ENCODE results near the gene TRAF6.

Gene TRAF6

GRCh38 chr11:36455658-36456111 is 54.4 kb downstream of the TRAF6 start:
- ChIA-PET CTCF (interaction anchor here (1.2 to 1.9 kb wide), 4 partner anchors 9 to 163 kb away, joined by 3 to 7 read pairs (median 4); no protein-coding TSS in a partner anchor), POLR2A (no interaction called here)
- H3K36me3 ChIP-seq (ENCODE audit: control insufficient read depth in 4 of 4, insufficient read depth in 4 of 4, low read length in 3 of 4), result peaks cover 0 to 77% (median 35%) of the 10 kb centered on the region in 4 experiments
- peak in 2 of 3 donors; percentile 30 to 34 for DNase-seq
- peaks cover 15 to 59% (median 55%) of the 10 kb centered on the region in 4 experiments for H3K4me1 ChIP-seq (ENCODE audit: control extremely low read depth in 1 of 4, control insufficient read depth in 4 of 4, insufficient read depth in 4 of 4, low read length in 3 of 4)
- H3K27ac ChIP-seq (ENCODE audit: insufficient read depth in 1 of 2, low read depth in 1 of 2, low read length in 2 of 2, poor library complexity in 1 of 2, severe bottlenecking in 2 of 2), result no peak overlapping the region
- no peak overlapping the region for H3K4me3 ChIP-seq (ENCODE audit: control insufficient read depth in 1 of 7, extremely low read depth in 1 of 7, insufficient read depth in 4 of 7, low read depth in 2 of 7, low read length in 6 of 7)
- H3K9me3 ChIP-seq (ENCODE audit: control extremely low read depth in 1 of 5, control insufficient read depth in 4 of 5, insufficient read depth in 2 of 5, low read depth in 1 of 5, low read length in 4 of 5), result no peaks in the 10 kb centered on the region
- WGBS (ENCODE audit: insufficient coverage), result 87% methylated on average over 11 of the region's 11 CpGs
- no peaks in the 10 kb centered on the region for H3K27me3 ChIP-seq (replicated peaks in 2 of 5; ENCODE audit: control insufficient read depth in 4 of 5, insufficient read depth in 5 of 5, low read length in 4 of 5)

GRCh38 chr11:36454941-36455631 is 55.0 kb downstream of the TRAF6 start:
- CTCF ChIA-PET, result interaction anchor here (1.2 to 1.9 kb wide), 3 partner anchors 9 to 77 kb away, joined by 3 to 7 read pairs (median 3); no protein-coding TSS in a partner anchor
- Histone ChIP-seq H3K27ac (ENCODE audit: insufficient read depth in 1 of 2, low read depth in 1 of 2, low read length in 2 of 2, poor library complexity in 1 of 2, severe bottlenecking in 2 of 2) (no peak overlapping the region), H3K4me1 (ENCODE audit: control extremely low read depth in 1 of 4, control insufficient read depth in 4 of 4, insufficient read depth in 4 of 4, low read length in 3 of 4) (peaks cover 21 to 64% (median 61%) of the 10 kb centered on the region in 4 experiments), H3K4me3 (ENCODE audit: control insufficient read depth in 1 of 7, extremely low read depth in 1 of 7, insufficient read depth in 4 of 7, low read depth in 2 of 7, low read length in 6 of 7) (no peak overlapping the region), H3K9me3 (ENCODE audit: control extremely low read depth in 1 of 5, control insufficient read depth in 4 of 5, insufficient read depth in 2 of 5, low read depth in 1 of 5, low read length in 4 of 5) (no peaks in the 10 kb centered on the region), H3K27me3 (replicated peaks in 2 of 5; ENCODE audit: control insufficient read depth in 4 of 5, insufficient read depth in 5 of 5, low read length in 4 of 5) (no peaks in the 10 kb centered on the region), H3K36me3 (ENCODE audit: control insufficient read depth in 4 of 4, insufficient read depth in 4 of 4, low read length in 3 of 4) (peaks cover 0 to 77% (median 32%) of the 10 kb centered on the region in 4 experiments)
- 95% methylated on average over 17 of the region's 17 CpGs for WGBS (ENCODE audit: insufficient coverage)
- POLR2A ChIA-PET, result no interaction called here
- no peak for DNase-seq

DNA sequence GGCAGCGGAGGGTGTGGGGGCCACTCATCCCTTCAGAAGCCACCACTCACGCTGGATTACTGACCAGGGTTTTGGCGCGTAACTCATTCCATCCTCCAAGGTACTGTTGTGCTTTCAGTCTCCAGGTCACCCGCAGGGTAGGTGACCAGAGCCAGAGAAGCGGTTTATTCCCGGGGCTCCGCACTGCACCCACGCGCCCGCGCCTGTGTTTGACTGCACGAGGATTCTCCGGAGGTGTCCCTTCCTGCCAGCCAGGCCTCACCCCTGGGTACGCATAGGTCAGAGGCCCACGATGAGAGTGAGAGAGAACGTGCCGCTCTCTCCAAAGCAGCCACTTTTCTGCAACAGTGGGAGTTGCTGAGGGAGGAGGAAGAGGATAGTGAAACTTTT is 55.5 kb downstream of the TRAF6 start:
- H3K4me3 ChIP-seq (ENCODE audit: control insufficient read depth in 1 of 7, extremely low read depth in 1 of 7, insufficient read depth in 4 of 7, low read depth in 2 of 7, low read length in 6 of 7), result no peak overlapping the region
- CTCF ChIA-PET, result interaction anchor here (3.0 to 3.3 kb wide), 2 partner anchors 23 to 77 kb away, joined by 13 to 15 read pairs; no protein-coding TSS in a partner anchor
- no peak for DNase-seq
- no peaks in the 10 kb centered on the region for H3K9me3 ChIP-seq (ENCODE audit: control extremely low read depth in 1 of 5, control insufficient read depth in 4 of 5, insufficient read depth in 2 of 5, low read depth in 1 of 5, low read length in 4 of 5)
- H3K27ac ChIP-seq (ENCODE audit: insufficient read depth in 1 of 2, low read depth in 1 of 2, low read length in 2 of 2, poor library complexity in 1 of 2, severe bottlenecking in 2 of 2), result no peak overlapping the region
- no peaks in the 10 kb centered on the region for H3K27me3 ChIP-seq (replicated peaks in 2 of 5; ENCODE audit: control insufficient read depth in 4 of 5, insufficient read depth in 5 of 5, low read length in 4 of 5)
- peaks cover 0 to 79% (median 32%) of the 10 kb centered on the region in 4 experiments for H3K36me3 ChIP-seq (ENCODE audit: control insufficient read depth in 4 of 4, insufficient read depth in 4 of 4, low read length in 3 of 4)
- POLR2A ChIA-PET, result no interaction called here
- 93% methylated on average over 17 of the region's 18 CpGs for whole genome bisulfite sequencing (ENCODE audit: insufficient coverage)
- H3K4me1 ChIP-seq (ENCODE audit: control extremely low read depth in 1 of 4, control insufficient read depth in 4 of 4, insufficient read depth in 4 of 4, low read length in 3 of 4), result peaks cover 26 to 70% (median 67%) of the 10 kb centered on the region in 4 experiments

DNA sequence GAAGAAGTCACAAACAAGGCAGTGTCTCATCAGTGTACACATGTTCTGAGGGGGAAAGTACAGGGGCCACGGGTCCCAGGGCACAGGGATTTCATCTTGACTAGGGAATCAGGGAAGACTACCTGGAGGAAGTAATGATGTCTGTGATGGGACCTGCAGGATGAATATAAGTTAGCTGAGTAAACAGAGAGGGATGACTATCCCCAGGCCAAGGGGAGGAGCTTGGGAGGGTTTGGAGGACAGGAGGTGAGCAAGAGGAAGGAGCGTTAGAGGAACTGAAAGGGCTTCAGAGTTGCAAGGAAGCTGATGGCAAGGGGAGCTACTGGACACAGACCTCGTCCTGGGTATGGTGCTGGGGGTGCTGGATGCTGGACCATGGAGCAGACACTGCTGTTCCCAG is 56.4 kb downstream of the TRAF6 start:
- Histone ChIP-seq H3K36me3 (ENCODE audit: control insufficient read depth in 4 of 4, insufficient read depth in 4 of 4, low read length in 3 of 4) (peaks cover 2 to 80% (median 32%) of the 10 kb centered on the region in 4 experiments), H3K9me3 (ENCODE audit: control extremely low read depth in 1 of 5, control insufficient read depth in 4 of 5, insufficient read depth in 2 of 5, low read depth in 1 of 5, low read length in 4 of 5) (no peaks in the 10 kb centered on the region), H3K4me3 (ENCODE audit: control insufficient read depth in 1 of 7, extremely low read depth in 1 of 7, insufficient read depth in 4 of 7, low read depth in 2 of 7, low read length in 6 of 7) (peak overlapping the region in 1 of 7 experiments; percentile 6), H3K27ac (ENCODE audit: insufficient read depth in 1 of 2, low read depth in 1 of 2, low read length in 2 of 2, poor library complexity in 1 of 2, severe bottlenecking in 2 of 2) (peak overlapping the region in 1 of 2 experiments; percentile 26), H3K27me3 (replicated peaks in 2 of 5; ENCODE audit: control insufficient read depth in 4 of 5, insufficient read depth in 5 of 5, low read length in 4 of 5) (no peaks in the 10 kb centered on the region), H3K4me1 (ENCODE audit: control extremely low read depth in 1 of 4, control insufficient read depth in 4 of 4, insufficient read depth in 4 of 4, low read length in 3 of 4) (peaks cover 28 to 78% (median 72%) of the 10 kb centered on the region in 4 experiments)
- 36% methylated on average over 3 of the region's 3 CpGs for WGBS (ENCODE audit: insufficient coverage)
- peak in 2 of 3 donors; percentile 42 to 51 for DNase-seq
- POLR2A ChIA-PET, result no interaction called here
- CTCF ChIA-PET, result interaction anchor here (0.5 to 3.3 kb wide), 10 partner anchors 9 to 165 kb away, joined by 3 to 15 read pairs (median 6); no protein-coding TSS in a partner anchor

GRCh38 chr11:36452961-36453360 is 57.1 kb downstream of the TRAF6 start:
- POLR2A ChIA-PET, result interaction anchor here (1.1 kb wide), 1 partner anchor 77 kb away, joined by 3 read pairs; no protein-coding TSS in a partner anchor
- Histone ChIP-seq H3K36me3 (ENCODE audit: control insufficient read depth in 4 of 4, insufficient read depth in 4 of 4, low read length in 3 of 4) (peaks cover 2 to 80% (median 33%) of the 10 kb centered on the region in 4 experiments), H3K4me1 (ENCODE audit: control extremely low read depth in 1 of 4, control insufficient read depth in 4 of 4, insufficient read depth in 4 of 4, low read length in 3 of 4) (peaks cover 28 to 78% (median 72%) of the 10 kb centered on the region in 4 experiments), H3K4me3 (ENCODE audit: control insufficient read depth in 1 of 7, extremely low read depth in 1 of 7, insufficient read depth in 4 of 7, low read depth in 2 of 7, low read length in 6 of 7) (peak overlapping the region in 2 of 7 experiments; percentile 6 to 7), H3K27me3 (replicated peaks in 2 of 5; ENCODE audit: control insufficient read depth in 4 of 5, insufficient read depth in 5 of 5, low read length in 4 of 5) (no peaks in the 10 kb centered on the region), H3K9me3 (ENCODE audit: control extremely low read depth in 1 of 5, control insufficient read depth in 4 of 5, insufficient read depth in 2 of 5, low read depth in 1 of 5, low read length in 4 of 5) (no peaks in the 10 kb centered on the region), H3K27ac (ENCODE audit: insufficient read depth in 1 of 2, low read depth in 1 of 2, low read length in 2 of 2, poor library complexity in 1 of 2, severe bottlenecking in 2 of 2) (peak overlapping the region; percentile 41 to 59)
- 0% methylated on average over 1 of the region's 1 CpG for WGBS (ENCODE audit: insufficient coverage)
- CTCF ChIA-PET, result interaction anchor here (0.7 to 3.3 kb wide), 16 partner anchors 10 to 165 kb away, joined by 3 to 15 read pairs (median 6); no protein-coding TSS in a partner anchor
- DNase-seq, result peak; percentile 34 to 66 (median 44)

GRCh38 chr11:36452236-36452940 is 57.7 kb downstream of the TRAF6 start:
- Histone ChIP-seq H3K27ac (ENCODE audit: insufficient read depth in 1 of 2, low read depth in 1 of 2, low read length in 2 of 2, poor library complexity in 1 of 2, severe bottlenecking in 2 of 2) (peak overlapping the region; percentile 41 to 59), H3K27me3 (replicated peaks in 2 of 5; ENCODE audit: control insufficient read depth in 4 of 5, insufficient read depth in 5 of 5, low read length in 4 of 5) (no peaks in the 10 kb centered on the region), H3K36me3 (ENCODE audit: control insufficient read depth in 4 of 4, insufficient read depth in 4 of 4, low read length in 3 of 4) (peaks cover 2 to 81% (median 32%) of the 10 kb centered on the region in 4 experiments), H3K9me3 (ENCODE audit: control extremely low read depth in 1 of 5, control insufficient read depth in 4 of 5, insufficient read depth in 2 of 5, low read depth in 1 of 5, low read length in 4 of 5) (no peaks in the 10 kb centered on the region), H3K4me1 (ENCODE audit: control extremely low read depth in 1 of 4, control insufficient read depth in 4 of 4, insufficient read depth in 4 of 4, low read length in 3 of 4) (peaks cover 28 to 78% (median 72%) of the 10 kb centered on the region in 4 experiments), H3K4me3 (ENCODE audit: control insufficient read depth in 1 of 7, extremely low read depth in 1 of 7, insufficient read depth in 4 of 7, low read depth in 2 of 7, low read length in 6 of 7) (peak overlapping the region in 2 of 7 experiments; percentile 7 to 37)
- 42% methylated on average over 2 of the region's 5 CpGs for WGBS (ENCODE audit: insufficient coverage)
- peak; percentile 45 to 92 (median 88) for DNase-seq
- ChIA-PET CTCF (interaction anchor here (0.7 to 3.3 kb wide), 15 partner anchors 10 to 164 kb away, joined by 3 to 15 read pairs (median 6); no protein-coding TSS in a partner anchor), POLR2A (interaction anchor here (0.6 to 1.1 kb wide), 3 partner anchors 41 to 165 kb away, joined by 3 read pairs; no protein-coding TSS in a partner anchor)
